PFSK-1 (cell line): ENCODE measurements around the gene ALG14.

ENCODE experiments used
- FOXP2 ChIP-seq: optimal IDR thresholded peaks from 2 replicates; pipeline ENCODE3; 2011; ENCODE audit warnings: borderline replicate concordance, control low read depth, inconsistent platforms; ENCODE audit not compliant: insufficient read depth; ENCODE audit errors: extremely low read length, extremely low read depth
- POLR2AphosphoS5 ChIP-seq: IDR thresholded peaks from 2 replicates; pipeline ENCODE4 v1.6.1; 2012; ENCODE audit warnings: low read depth, mild to moderate bottlenecking, control low read depth, low read length, moderate library complexity
- REST ChIP-seq, 2 experiments: IDR thresholded peaks; 2 replicates each; pipeline versions ENCODE4 v1.6.1 to v1.8.0; 2011 to 2012; ENCODE audit warnings: low read depth in 2 of 2, low read length in 2 of 2, control low read depth in 1 of 2, inconsistent platforms in 1 of 2, mild to moderate bottlenecking in 1 of 2, moderate library complexity in 1 of 2; ENCODE audit not compliant: insufficient read depth in 1 of 2
- SIN3A ChIP-seq: IDR thresholded peaks from 2 replicates; pipeline ENCODE4 v1.6.1; 2012; ENCODE audit warnings: mild to moderate bottlenecking, low read length, moderate library complexity, borderline replicate concordance; ENCODE audit not compliant: insufficient read depth
- TAF1 ChIP-seq: IDR thresholded peaks from 2 replicates; pipeline ENCODE4 v1.6.1; 2012; ENCODE audit warnings: low read length, control low read depth, borderline replicate concordance; ENCODE audit not compliant: insufficient read depth

Gene ALG14

GRCh38 chr1:94926126-94926914 is 146.4 kb downstream of the ALG14 start:
- TF ChIP-seq TAF1, result no peak
- no peak for TF ChIP-seq POLR2AphosphoS5
- TF ChIP-seq SIN3A, result no peak
- TF ChIP-seq REST (IDR thresholded peaks at IDR 0.05; ENCODE audit: insufficient read depth in 1 of 2, low read depth in 2 of 2, low read length in 2 of 2), result no peak
- no peak for TF ChIP-seq FOXP2

- TF ChIP-seq FOXP2 (no peak), SIN3A (no peak), TAF1 (no peak), REST (IDR thresholded peaks at IDR 0.05; ENCODE audit: insufficient read depth in 1 of 2, low read depth in 2 of 2, low read length in 2 of 2) (no peak)
Measured at GRCh38 chr1:94925561-94926125, 147.1 kb downstream of the ALG14 start.

GRCh38 chr1:94925004-94925403 is 147.7 kb downstream of the ALG14 start:
- no peak for TF ChIP-seq TAF1
- no peak for TF ChIP-seq FOXP2
- TF ChIP-seq POLR2AphosphoS5, result no peak
- TF ChIP-seq REST (IDR thresholded peaks at IDR 0.05; ENCODE audit: insufficient read depth in 1 of 2, low read depth in 2 of 2, low read length in 2 of 2), result no peak
- TF ChIP-seq SIN3A, result no peak
